GM12865 (cell line): Measurements from ENCODE around the gene CCM2.

Source experiments
- DNase-seq: peaks from one replicate; pipeline ENCODE4 v3.0.0; 2010; ENCODE audit warnings: low read depth
- H3K4me3 ChIP-seq: 2 replicates; pipeline ENCODE4 v1.5.1; 2011; ENCODE audit warnings: mild to moderate bottlenecking, low read depth, low read length, control low read depth
- TF ChIP-seq, protein P1 (sequence below): IDR thresholded peaks from 2 replicates; pipeline ENCODE4 v1.5.1; 2011; ENCODE audit warnings: low read length, control low read depth, low read depth, inconsistent platforms; ENCODE audit not compliant: insufficient read depth; ENCODE audit errors: missing control alignments

CCM2 gene

GRCh38 chr7:44965441-44965903 lies 34.5 kb upstream of the CCM2 start:
- no peak for DNase-seq
- TF ChIP-seq, protein P1, sequence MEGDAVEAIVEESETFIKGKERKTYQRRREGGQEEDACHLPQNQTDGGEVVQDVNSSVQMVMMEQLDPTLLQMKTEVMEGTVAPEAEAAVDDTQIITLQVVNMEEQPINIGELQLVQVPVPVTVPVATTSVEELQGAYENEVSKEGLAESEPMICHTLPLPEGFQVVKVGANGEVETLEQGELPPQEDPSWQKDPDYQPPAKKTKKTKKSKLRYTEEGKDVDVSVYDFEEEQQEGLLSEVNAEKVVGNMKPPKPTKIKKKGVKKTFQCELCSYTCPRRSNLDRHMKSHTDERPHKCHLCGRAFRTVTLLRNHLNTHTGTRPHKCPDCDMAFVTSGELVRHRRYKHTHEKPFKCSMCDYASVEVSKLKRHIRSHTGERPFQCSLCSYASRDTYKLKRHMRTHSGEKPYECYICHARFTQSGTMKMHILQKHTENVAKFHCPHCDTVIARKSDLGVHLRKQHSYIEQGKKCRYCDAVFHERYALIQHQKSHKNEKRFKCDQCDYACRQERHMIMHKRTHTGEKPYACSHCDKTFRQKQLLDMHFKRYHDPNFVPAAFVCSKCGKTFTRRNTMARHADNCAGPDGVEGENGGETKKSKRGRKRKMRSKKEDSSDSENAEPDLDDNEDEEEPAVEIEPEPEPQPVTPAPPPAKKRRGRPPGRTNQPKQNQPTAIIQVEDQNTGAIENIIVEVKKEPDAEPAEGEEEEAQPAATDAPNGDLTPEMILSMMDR, result no peak
- H3K4me3 ChIP-seq, result no peak overlapping the region

GRCh38 chr7:44965937-44966730 lies 33.9 kb upstream of the CCM2 start:
- no peak overlapping the region for H3K4me3 ChIP-seq
- no peak for DNase-seq
- TF ChIP-seq, protein P1, result no peak

- DNase-seq, result no peak
- TF ChIP-seq, protein P1, result no peak
- no peak overlapping the region for H3K4me3 ChIP-seq
These were observed 33.1 kb upstream of the CCM2 start for GRCh38 chr7:44966731-44967538.

DNA sequence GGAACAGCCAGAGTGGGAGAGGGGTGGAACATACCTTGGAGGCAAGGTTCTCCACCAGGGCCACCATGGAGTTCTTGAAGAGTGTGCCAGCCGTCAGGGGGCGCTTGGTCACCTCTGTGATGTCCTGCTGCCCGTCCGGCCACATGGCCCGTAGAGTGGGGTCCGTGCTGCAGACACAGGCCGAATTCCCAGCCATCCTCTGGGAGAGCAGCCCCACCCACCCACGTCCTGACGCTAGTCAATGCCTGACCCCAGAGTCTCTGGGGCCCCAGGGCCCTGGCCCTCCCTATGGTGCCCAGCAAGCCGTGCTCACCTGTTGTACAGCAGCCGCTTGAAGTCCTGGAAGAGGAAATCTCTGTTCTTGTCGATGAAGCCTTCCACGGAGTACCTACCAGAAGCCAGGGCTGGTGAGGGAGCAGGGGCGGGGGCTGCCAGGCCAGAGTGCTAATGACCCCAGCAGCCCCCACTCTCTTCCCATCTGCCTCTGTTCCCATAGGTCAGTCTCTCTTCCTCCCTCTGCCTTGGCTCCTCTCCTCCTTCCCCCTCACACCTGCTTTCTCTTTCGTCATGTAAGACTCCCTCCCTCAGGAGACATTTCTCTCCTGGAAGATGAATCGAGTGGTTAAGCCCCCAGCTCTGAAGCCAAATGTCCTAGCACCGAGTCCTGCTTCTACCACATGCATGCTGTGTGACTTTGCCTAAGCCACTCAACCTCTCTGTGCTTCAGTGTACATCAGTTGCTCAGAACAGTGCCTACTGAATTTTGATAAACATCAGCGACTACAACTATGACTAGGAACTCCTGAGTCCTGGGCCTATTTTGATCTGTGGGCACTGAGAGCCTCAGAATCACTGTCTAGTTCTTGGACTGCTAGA lies 32.2 kb upstream of the CCM2 start:
- no peak for DNase-seq
- TF ChIP-seq, protein P1, result no peak
- no peak overlapping the region for H3K4me3 ChIP-seq

GRCh38 chr7:44969049-44969700 lies 30.8 kb upstream of the CCM2 start:
- no peak for DNase-seq
- no peak overlapping the region for H3K4me3 ChIP-seq
- TF ChIP-seq, protein P1, result no peak
